ENCODE measurements around the gene ANO2.

Gene ANO2

DNA sequence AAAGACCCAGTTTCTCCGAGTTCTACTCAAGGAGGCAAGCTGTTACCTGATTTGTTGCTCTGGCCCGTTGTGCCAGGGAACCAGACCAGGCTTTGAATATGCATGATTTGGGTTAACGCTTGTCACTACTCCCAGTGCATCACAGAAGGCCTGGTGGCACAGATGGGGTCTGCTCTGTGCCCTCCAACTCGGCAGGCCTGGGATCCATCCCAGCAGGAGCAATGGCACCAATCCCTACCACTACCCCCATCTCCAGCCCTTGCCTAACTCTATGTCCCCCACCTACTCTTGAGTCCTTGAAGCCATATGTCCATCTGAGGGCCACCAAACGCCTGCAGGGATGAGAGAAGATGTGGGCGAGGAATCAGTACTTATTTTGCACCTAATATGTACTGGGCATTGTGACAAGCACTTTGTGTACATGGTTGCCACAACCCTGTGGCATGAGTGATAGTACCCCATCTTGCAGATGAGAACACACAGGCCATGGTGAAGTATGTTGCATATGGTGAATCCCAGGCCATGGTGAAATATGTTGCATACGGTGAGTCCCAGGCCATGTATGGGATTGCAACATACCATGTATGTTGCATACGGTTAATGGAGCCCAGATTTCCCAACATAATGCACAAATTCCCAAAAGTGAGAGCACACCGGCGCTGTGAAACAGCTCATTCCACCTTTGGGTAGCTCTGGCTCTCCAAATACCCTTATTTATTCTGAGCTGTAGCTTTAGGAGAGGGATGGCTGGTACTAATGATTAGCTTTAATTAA lies 410.4 kb downstream of the ANO2 start:
- no peak overlapping the region for H3K27ac ChIP-seq

DNA sequence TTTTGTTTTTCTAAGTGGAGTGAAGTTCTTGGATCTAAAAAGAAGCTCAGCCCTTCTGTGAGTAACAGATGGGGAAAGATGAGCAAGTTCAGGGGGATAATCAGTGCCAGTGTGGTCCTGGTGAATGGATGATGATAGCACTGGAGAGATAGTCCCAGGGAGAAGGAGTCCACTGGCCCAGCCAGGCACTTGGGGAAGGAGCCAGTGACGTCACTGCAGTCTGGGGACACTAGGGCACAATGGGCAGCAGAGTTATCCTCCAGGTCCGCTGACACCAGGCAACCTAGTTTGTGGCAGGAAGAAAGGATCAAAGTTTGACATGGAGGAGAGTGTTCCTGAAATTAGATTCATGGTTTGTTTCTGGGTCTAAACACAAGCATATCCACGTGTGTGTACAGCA lies 411.7 kb downstream of the ANO2 start:
- DNase-seq (ENCODE audit: low read depth, low spot score) = no peak

More for the DNA sequence above, 410.4 kb downstream of the ANO2 start:
- DNase-seq (ENCODE audit: low read depth, low spot score) = no peak

DNA sequence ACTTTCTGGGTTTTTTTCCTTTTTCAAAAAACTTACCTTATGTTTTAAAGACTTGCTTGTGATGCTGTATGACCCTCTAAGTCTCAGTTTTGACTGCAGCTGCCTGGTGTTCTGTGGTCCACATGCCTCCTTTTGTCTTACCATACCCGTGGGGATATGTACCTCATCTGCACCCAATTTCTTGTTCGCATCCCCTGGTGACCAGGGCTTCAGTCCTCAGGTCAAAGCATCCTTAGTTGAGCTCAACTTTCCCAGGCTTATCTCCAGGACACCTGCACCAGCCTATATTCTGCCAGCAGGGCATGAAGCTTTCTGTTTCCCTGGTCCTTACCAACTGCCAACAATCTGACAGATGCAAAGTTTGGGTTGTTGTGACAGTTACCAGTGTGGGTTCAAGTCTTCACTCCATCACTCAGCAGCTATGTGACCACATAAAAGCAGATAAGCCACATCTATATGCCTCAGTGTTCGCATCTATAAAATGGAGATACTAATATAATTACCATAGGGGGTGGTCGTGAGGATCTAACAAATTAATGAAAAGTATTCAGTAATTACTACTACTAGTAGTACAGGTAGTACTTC lies 419.2 kb downstream of the ANO2 start:
- DNase-seq (ENCODE audit: low read depth, low spot score) = no peak
- H3K27ac ChIP-seq = no peak overlapping the region

More for the DNA sequence above, 411.7 kb downstream of the ANO2 start:
- H3K27ac ChIP-seq = no peak overlapping the region

DNA sequence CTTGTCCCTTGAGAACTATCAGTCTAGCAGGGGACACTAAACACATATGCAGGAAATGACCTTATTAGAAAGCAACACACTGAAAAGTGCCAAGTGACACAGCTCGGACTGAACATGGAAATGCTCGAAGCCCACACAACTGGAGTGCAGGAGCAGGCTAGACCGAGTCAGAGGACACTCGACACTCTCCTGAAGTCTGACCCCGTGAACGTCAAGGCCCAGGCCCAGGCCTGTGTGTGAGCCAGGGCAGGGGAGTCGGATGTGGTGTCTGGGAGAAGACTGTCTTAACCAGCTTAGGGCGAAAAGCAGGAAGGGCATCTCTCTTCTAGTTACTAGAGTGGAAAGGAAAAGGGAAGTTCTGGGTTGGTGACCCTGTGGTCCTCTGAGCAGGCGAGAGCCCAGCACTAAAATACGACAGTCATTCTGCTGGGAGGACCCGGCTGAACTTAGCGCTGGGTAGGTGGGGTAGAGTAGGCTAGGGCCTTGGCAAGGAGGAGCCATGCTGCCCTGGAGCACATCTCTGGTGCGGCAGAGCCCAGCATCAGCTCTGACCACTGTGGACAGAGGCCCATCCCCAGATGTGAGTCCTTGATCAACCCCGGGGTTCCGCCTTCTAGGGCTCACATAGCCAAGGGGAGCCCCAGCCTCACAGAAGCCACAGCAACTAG lies 420.2 kb downstream of the ANO2 start:
- H3K27ac ChIP-seq = no peak overlapping the region
- DNase-seq (ENCODE audit: low read depth, low spot score) = no peak

DNA sequence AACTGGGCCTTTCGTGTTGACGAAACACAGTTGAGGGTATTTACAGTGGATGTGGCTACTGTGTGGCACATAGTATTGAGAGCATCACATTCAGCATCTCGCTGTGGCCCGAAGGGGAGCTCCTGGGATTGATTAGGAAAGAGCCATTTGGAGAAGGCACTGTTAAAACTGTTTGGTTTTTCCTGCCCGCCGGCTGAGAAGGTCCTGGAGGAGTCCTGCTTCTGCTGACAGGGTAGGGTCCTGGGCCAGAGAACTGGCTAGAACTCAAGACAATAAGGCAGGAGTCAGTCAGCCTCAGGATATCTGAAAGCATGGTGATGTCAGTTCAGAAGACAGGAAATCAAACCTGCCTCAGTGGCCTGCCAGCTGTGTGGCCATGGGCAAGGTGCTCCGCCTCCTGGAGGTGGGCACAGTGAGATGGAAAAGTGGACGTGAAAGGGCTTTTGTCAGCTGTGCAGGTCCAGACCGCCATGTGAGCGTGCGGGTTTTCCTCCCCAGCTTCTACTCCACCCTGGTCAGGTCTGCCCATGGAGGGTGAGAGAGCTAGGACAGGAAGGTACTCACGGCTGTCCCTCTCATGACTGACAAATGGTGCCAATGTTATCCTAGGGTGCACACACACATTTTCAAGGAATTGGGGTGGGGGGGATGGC lies 420.8 kb downstream of the ANO2 start:
- H3K27ac ChIP-seq = no peak overlapping the region
- no peak for DNase-seq (ENCODE audit: low read depth, low spot score)

DNA sequence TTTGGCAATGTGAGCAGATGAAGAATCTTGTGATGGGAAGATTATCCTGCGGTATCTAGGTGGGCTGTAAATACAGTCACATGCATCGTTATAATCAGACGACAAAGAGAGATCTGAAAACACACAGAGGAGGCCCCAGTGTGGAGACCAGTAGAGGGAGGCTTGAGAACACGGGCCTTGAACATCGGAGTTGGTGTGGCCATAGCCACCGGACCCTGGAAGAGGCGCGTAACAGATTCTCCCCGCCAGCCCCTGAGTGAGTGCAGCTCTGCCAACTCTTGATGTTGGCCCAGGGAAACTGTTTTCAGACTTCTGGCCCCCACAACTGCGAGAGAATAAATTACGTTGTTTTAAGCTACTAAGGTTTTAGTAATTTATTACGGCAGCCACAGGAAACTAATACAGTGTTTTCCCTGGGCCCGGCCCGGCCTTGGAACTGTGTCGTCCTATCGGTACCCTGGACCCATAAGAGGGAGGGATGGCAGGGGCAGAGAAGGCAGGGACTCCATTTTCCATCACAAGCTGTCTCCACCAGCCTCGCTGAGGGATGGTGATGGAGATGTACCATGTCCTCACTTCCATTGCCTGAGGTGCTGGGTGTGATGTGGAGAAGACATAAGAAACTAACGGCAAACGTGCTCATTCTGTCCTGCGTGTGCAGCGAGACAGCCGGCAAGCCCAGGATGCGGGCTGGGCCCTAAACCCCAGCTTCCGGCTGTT lies 421.5 kb downstream of the ANO2 start:
- H3K27ac ChIP-seq = no peak overlapping the region
- DNase-seq (ENCODE audit: low read depth, low spot score) = no peak

DNA sequence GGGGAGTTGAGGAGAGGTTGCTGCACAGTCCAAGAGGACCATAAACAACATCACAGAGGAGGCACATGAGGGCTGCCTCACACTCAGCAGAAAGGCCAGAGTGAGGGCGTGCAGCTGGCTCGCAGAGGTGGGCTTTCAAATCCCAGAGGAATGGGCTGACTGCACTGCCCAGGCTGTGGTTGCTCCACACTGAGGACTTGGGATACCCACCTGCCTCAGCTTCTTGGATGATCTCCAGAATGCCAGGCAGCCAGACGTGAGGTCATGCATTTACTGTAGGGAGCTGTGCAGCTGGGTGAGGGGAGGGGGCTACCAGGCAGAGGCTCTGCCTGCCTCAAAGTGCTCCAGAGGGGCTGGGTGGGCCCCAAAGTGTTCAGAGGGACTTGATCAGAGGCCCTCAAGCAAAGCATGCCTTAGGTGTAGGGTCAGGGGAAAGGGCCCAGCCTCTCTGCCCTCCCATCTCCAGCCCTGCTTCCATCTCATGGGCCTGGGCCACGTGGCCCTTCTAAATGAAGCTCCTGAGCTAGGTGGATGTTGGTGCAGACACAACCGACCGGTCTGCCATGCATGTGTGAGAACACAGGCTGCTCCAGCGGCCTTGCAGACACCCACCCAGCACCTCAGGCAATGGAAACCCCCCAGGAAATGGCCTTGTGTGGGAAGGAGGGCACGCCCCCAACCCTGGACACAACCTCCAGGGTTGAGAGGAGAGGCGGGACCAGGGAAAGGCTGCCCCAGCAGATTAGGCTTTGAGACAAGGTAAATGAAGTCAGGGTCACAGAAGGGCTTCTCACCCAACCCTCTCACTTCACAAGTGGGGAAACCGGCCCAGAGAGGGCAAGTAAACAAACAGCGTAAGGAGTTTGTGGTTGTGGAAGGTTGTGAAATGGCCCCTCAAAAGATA lies 422.4 kb downstream of the ANO2 start:
- H3K27ac ChIP-seq = no peak overlapping the region

DNA sequence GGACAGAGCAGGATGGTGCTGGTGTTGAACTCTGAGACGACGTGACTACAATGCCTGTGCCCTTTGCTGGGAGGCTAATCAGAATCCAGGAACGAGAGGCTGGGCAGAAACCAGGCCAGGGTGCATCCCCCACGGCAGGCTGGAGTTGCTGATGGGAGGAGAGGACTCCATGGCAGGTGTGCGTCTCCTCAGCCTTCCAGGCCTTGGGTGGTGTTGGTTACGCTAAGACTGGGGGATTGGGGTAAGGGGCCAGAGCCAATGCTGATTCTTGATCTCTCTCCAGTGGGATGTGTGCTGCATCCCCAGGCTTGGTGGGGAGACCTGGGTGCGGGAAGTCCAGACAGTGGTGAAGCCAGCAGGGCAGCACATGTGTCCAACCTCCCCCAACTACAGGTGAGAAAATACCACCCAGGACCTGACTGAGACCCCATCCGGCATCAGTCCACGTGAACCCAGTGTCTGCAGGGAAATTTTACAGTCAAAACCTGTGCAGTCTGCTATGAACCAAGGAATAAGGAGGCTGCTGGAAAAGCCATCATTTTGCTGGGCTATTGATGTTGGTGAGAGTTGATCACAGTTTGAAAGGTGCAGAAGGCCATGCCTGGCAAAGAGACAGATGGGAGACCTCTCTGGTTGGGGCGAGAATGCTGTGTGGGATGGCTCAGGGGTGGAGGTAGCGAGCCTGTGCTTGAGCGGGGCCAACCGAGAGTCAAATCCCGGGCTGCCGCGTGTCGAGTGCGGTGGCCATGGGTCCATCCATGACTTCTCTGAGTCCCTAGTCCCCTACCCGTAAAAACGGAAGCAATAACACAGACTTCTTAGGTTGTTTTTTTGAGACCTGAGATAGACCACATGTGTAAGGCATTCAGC lies 423.4 kb downstream of the ANO2 start:
- H3K27ac ChIP-seq = no peak overlapping the region
- DNase-seq (ENCODE audit: low read depth, low spot score) = no peak

More for the DNA sequence above, 422.4 kb downstream of the ANO2 start:
- no peak for DNase-seq (ENCODE audit: low read depth, low spot score)

DNA sequence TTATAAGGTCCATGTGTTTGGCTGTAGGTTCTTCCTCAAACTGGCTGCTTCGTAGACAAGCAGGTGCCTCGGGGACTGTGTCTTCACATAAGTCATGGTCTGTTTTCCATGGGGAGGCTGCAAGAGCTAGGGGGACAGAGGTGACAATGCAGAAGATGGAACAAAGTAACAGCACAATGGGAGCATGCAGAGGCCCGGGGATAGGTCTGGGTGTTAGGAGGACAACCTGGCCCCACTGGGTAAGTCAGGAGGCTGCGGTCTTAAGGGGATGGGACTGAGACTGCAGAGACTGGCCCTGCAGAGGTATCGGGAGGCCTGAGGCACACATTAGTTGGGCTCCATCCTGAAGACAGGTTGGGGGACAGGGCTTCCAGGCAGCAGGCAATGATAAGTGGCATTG lies 424.2 kb downstream of the ANO2 start:
- no peak overlapping the region for H3K27ac ChIP-seq
- DNase-seq (ENCODE audit: low read depth, low spot score) = no peak

DNA sequence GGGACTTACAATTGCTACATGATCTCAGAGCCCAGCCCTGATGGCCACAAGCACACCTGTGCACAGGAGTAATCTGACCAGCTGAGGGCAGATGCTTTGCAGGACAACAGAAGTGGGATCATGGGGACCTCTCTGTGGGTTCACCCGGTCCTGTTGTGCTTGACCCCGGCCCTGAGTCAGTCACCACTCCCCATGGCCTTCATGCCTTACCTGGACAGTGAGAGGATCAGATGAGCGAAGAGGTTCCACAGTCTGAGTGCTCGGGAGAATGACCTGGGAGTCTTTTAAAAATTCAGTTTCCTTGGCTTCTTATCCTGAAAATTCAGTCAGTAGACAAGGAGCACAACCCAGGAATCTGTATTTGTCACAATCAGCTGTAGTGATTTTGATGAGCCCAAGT lies 425.0 kb downstream of the ANO2 start:
- no peak overlapping the region for H3K27ac ChIP-seq
- DNase-seq (ENCODE audit: low read depth, low spot score) = no peak

DNA sequence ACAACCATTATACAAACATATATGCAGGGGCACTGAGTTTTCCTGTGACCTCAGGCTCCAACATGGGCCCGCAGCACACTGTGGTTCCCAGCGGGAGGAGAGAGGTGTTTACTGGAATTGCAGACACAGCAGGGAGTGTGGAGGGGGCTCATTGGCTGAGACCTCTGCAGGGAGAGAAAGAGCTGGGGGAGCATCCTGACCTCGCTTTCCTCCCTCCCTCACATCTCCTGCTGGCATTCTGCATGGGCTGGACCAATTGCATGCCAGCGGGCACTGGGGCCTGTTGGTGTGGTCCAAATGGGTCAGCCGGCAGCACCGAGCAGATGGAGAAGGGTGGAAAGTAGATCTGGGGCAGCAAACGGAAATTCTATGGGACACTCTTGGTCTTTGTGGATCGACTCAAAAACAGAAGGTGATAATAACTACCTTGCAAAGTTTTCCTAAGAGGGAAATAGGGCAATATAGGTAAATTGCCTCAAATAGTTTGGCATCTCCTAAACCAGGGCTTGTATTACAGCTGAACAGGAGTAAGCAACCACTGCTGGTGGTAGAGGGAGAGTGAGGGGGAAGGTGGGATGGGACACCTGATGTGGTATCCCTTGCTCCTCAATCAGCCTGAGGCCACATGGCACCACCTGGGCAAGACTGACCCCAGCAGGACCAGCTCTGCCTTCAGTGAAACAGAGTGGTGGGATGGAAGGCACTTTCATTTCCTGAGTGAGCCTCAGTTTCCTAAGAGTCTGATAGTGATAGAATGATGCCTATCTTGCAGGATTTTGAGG lies 426.3 kb downstream of the ANO2 start:
- H3K27ac ChIP-seq = no peak overlapping the region
- no peak for DNase-seq (ENCODE audit: low read depth, low spot score)

DNA sequence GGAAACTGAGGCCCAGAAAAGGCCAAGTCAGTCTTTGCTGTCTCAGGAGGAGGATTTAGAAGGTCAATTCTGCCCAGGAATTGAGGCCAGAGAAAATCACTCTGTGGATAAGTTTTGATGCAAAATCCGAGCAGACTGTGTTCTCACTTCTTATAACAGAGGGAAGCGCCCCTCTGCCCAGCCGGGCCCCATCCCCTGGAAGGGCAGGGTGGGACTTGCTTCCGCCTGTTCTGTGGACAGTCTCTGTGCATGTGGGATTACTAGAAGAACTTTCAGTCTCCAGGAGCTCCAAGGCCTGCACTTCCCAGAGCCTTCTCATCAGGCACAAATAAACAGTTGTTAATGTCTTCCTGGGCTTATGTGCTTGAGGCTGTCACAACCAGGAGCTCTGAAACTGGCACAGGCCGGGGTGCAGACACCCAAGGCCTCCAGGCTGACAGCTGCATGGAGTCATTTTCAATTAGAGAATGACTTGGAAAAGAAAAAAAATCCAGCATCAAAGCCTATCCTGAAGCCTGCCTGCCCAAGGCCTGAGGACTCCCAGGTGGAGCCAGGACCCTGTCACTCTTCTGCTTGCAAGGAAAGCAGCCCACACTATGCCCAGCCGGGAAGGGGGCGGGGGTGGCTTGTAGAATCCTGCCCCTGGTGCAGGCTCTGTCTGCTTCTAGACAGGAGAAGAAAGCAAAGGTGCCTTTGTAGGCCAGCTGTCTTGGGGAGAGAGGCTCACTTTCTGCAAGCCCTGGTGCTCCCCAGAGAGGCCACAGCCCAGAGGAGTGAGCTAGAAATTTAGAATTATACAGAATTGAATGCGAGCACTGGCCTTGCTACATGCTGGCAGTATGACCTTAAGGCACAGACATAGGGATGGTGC lies 428.5 kb downstream of the ANO2 start:
- DNase-seq (ENCODE audit: low read depth, low spot score) = no peak
- H3K27ac ChIP-seq = no peak overlapping the region

DNA sequence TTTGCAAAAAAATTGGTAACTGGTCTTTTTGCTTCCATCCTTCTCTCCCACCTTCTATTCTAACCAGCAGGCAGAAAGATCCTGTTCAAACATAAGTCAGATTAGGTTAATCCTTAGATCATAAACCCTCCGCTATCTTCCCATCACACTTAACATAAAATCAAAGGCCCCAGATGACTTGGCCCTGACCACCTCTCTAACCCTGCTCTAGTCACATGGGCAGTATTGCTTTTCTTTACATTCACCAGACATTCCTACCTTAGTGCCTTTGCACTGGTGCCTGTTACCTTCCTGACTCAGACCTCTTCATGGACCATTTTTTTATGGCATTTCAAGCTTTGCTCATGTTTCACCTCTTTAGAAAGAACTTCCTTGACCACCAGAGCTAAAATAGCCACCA lies 429.6 kb downstream of the ANO2 start:
- H3K27ac ChIP-seq = no peak overlapping the region
- DNase-seq (ENCODE audit: low read depth, low spot score) = no peak

DNA sequence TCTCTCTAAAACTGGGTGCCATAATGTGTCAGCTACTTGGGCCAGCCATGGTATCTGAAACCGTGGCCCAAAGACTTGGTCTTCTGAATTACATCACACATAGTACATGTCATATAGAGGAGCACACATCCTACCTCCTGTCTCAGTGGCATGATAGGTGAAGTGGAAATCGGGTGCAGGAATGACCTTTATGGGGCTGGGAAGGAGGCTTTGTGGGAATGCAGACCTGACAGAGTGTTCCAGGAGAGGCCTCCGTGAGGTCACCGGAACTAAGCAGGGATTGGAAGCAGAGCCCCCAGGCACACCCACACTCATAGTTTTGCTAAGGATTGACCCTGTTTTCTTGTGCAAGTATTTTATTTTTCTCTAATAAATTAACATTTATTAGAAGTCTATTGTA lies 430.5 kb downstream of the ANO2 start:
- H3K27ac ChIP-seq = no peak overlapping the region
- no peak for DNase-seq (ENCODE audit: low read depth, low spot score)

DNA sequence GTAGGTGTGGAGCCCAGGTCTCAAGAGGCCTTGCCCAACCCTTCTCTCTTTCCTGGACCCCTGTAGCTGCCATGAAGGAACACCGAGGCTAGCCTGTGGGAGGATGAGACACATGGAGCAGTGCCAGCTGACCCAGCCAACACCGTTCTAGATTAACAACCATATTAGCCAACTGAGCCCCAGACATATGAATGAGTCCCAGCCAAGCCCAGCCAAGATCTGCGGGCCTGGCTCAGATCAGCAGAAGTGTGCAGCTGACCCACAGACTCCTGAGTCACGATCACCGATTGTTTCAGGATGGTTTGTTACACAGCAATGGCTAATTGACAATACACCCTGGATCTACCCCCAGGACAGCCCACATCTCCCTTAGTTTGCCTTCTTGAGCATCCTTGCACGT lies 431.0 kb downstream of the ANO2 start:
- no peak overlapping the region for H3K27ac ChIP-seq

DNA sequence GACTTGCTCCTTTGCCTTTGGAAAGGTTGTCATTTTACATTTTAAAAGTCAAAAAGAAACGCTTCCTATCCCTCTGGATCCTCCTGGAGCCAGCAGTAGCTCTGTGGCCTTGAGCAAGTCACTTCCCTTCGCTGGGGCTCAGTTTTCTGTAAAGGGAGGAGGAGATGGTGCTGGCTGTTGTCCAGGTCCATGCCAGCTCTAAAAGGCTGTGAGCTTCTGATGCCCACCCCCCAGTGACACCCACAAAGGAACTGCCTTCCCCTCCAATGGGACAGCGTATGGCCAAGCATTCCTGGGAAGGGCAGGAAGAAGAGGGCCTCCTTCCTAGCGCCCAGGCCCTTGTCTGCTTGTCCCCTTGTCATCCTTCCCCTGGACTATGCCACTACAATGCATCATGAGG lies 431.7 kb downstream of the ANO2 start:
- H3K27ac ChIP-seq = no peak overlapping the region
- DNase-seq (ENCODE audit: low read depth, low spot score) = no peak

More for the DNA sequence above, 431.0 kb downstream of the ANO2 start:
- DNase-seq (ENCODE audit: low read depth, low spot score) = no peak

Measured in epithelial cell of prostate (primary cell).